ENCODE results near the gene STBD1.

GRCh38 chr4:76307660-76308014 lies 1.1 kb downstream of the STBD1 start:
- TF ChIP-seq POLR2A (IDR thresholded peaks at IDR 0.05; ENCODE audit: low read length), result no peak
- no peak for TF ChIP-seq GATA1 (IDR thresholded peaks at IDR 0.05; ENCODE audit: low read depth, low read length)
